ENCODE results near the gene MAGI3.
A peak's percentile ranks its signal among the peaks of the same experiment; 100 is the strongest.

MAGI3 gene

GRCh38 chr1:113676524-113676923 is 286.2 kb downstream of the MAGI3 start:
- no peak for TF ChIP-seq CTCF (IDR thresholded peaks at IDR 0.05; ENCODE audit: insufficient read depth, low read length, poor library complexity, severe bottlenecking)
- DNase-seq (ENCODE audit: extremely low read depth, insufficient read length) = no peak
- Histone ChIP-seq H3K36me3 (ENCODE audit: control insufficient read depth, insufficient read depth, low read length) (no peaks in the 10 kb centered on the region), H3K4me3 (replicated peaks; ENCODE audit: low read depth, low read length) (no peak overlapping the region), H3K27me3 (replicated peaks; ENCODE audit: control insufficient read depth, insufficient read depth, low read length) (no peaks in the 10 kb centered on the region)

- no peaks in the 10 kb centered on the region for H3K36me3 ChIP-seq (ENCODE audit: control insufficient read depth, insufficient read depth, low read length)
- peak; percentile 34 for TF ChIP-seq CTCF (IDR thresholded peaks at IDR 0.05; ENCODE audit: insufficient read depth, low read length, poor library complexity, severe bottlenecking)
- no peak overlapping the region for H3K4me3 ChIP-seq (replicated peaks; ENCODE audit: low read depth, low read length)
- no peaks in the 10 kb centered on the region for H3K27me3 ChIP-seq (replicated peaks; ENCODE audit: control insufficient read depth, insufficient read depth, low read length)
- DNase-seq (ENCODE audit: extremely low read depth, insufficient read length) = no peak
These were observed 287.2 kb downstream of the MAGI3 start for GRCh38 chr1:113677250-113678158.

GRCh38 chr1:113678159-113678469 is 287.8 kb downstream of the MAGI3 start:
- no peak for TF ChIP-seq CTCF (IDR thresholded peaks at IDR 0.05; ENCODE audit: insufficient read depth, low read length, poor library complexity, severe bottlenecking)
- no peaks in the 10 kb centered on the region for H3K36me3 ChIP-seq (ENCODE audit: control insufficient read depth, insufficient read depth, low read length)
- no peaks in the 10 kb centered on the region for H3K27me3 ChIP-seq (replicated peaks; ENCODE audit: control insufficient read depth, insufficient read depth, low read length)
- H3K4me3 ChIP-seq (replicated peaks; ENCODE audit: low read depth, low read length) = no peak overlapping the region
- DNase-seq (ENCODE audit: extremely low read depth, insufficient read length) = no peak

- no peaks in the 10 kb centered on the region; the same call in 1 of the 2 replicates for H3K36me3 ChIP-seq (ENCODE audit: control insufficient read depth, insufficient read depth, low read length)
- no peak overlapping the region for H3K4me3 ChIP-seq (replicated peaks; ENCODE audit: low read depth, low read length)
- H3K27me3 ChIP-seq (replicated peaks; ENCODE audit: control insufficient read depth, insufficient read depth, low read length) = no peaks in the 10 kb centered on the region
- DNase-seq (ENCODE audit: extremely low read depth, insufficient read length) = no peak
- no peak for TF ChIP-seq CTCF (IDR thresholded peaks at IDR 0.05; ENCODE audit: insufficient read depth, low read length, poor library complexity, severe bottlenecking)
These were observed 291.5 kb downstream of the MAGI3 start for GRCh38 chr1:113681596-113682337.

GRCh38 chr1:113683384-113684152 is 293.3 kb downstream of the MAGI3 start:
- no peak for DNase-seq (ENCODE audit: extremely low read depth, insufficient read length)
- Histone ChIP-seq H3K27me3 (replicated peaks; ENCODE audit: control insufficient read depth, insufficient read depth, low read length) (no peaks in the 10 kb centered on the region), H3K36me3 (ENCODE audit: control insufficient read depth, insufficient read depth, low read length) (no peaks in the 10 kb centered on the region; the same call in 1 of the 2 replicates), H3K4me3 (replicated peaks; ENCODE audit: low read depth, low read length) (no peak overlapping the region)
- TF ChIP-seq CTCF (IDR thresholded peaks at IDR 0.05; ENCODE audit: insufficient read depth, low read length, poor library complexity, severe bottlenecking) = no peak
